ENCODE measurements around the gene IGF2. TPM values are rescaled to one million over a fixed set of nuclear protein-coding genes. Genes with fewer than 3 reads are reported as not detected.
"Not testable (repeated sequence)": the region's sequence is repeated elsewhere in the genome, so short reads cannot be mapped to it uniquely, and the experiment has no call there.

The IGF2 gene
- total RNA-seq, 1 experiment from 2014 or later, result 5.0 TPM

GRCh38 chr11:2126520-2127085 is 12.6 kb downstream of the IGF2 start:
- no peaks in the 10 kb centered on the region for H3K9me2 ChIP-seq (replicated peaks; ENCODE audit: low read length)
- no peak for ATAC-seq
- H3K79me2 ChIP-seq (ENCODE audit: low read length), result no peaks in the 10 kb centered on the region
- TF ChIP-seq EZH2phosphoT487 (IDR thresholded peaks at IDR 0.05; ENCODE audit: borderline replicate concordance, low read length), result no peak
- no peak for TF ChIP-seq EZH2 (IDR thresholded peaks at IDR 0.05; ENCODE audit: low read length, unreplicated experiment)
- no peak for TF ChIP-seq CTCF (conservative IDR thresholded peaks at IDR 0.05; ENCODE audit: low read depth, low read length)
- no peaks in the 10 kb centered on the region for H3K27me3 ChIP-seq (ENCODE audit: low read length)
- H3K9ac ChIP-seq (ENCODE audit: low read length), result no peak overlapping the region
- no peak overlapping the region for H2AFZ ChIP-seq (ENCODE audit: low read length)
- H3K4me3 ChIP-seq (ENCODE audit: low read length), result no peak overlapping the region
- peaks cover 7% of the 10 kb centered on the region; the same call in 1 of the 2 replicates for H3K4me1 ChIP-seq (ENCODE audit: insufficient read depth, low read length)
- ChIA-PET POLR2A (ENCODE audit: unreplicated experiment) (no interaction called here), CTCF (no interaction called here)
- no peak for DNase-seq
- no peaks in the 10 kb centered on the region for H3F3A ChIP-seq (ENCODE audit: low read length, unreplicated experiment)
- no peaks in the 10 kb centered on the region for H4K20me1 ChIP-seq (ENCODE audit: low read length)
- H3K36me3 ChIP-seq (ENCODE audit: low read depth, low read length), result no peaks in the 10 kb centered on the region
- no TSS peak for BruUV-seq (replicated peaks)
- no peak overlapping the region for H3K27ac ChIP-seq (ENCODE audit: low read length)
- intact Hi-C loops (cut with micrococcal nuclease), result no loop called here
- no peak overlapping the region for H3K4me2 ChIP-seq (ENCODE audit: low read length)
- no peaks in the 10 kb centered on the region for H3K9me3 ChIP-seq (ENCODE audit: low read length)

GRCh38 chr11:2124736-2125484 is 14.3 kb downstream of the IGF2 start:
- CTCF ChIA-PET, result not testable (repeated sequence)

GRCh38 chr11:2123628-2123960 is 15.6 kb downstream of the IGF2 start:
- no peaks in the 10 kb centered on the region for H4K20me1 ChIP-seq (ENCODE audit: low read length)

More at GRCh38 chr11:2124736-2125484, 14.3 kb downstream of the IGF2 start:
- POLR2A ChIA-PET (ENCODE audit: unreplicated experiment); H3K4me2 ChIP-seq (ENCODE audit: low read length); H3K4me1 ChIP-seq (ENCODE audit: insufficient read depth, low read length); BruUV-seq (replicated peaks); H3K9me3 ChIP-seq (ENCODE audit: low read length); ATAC-seq; intact Hi-C loops (cut with micrococcal nuclease); DNase-seq; H3K27me3 ChIP-seq (ENCODE audit: low read length); H3K27ac ChIP-seq (ENCODE audit: low read length); H3K79me2 ChIP-seq (ENCODE audit: low read length); H2AFZ ChIP-seq (ENCODE audit: low read length); H3F3A ChIP-seq (ENCODE audit: low read length, unreplicated experiment); H3K36me3 ChIP-seq (ENCODE audit: low read depth, low read length); H3K9me2 ChIP-seq (replicated peaks; ENCODE audit: low read length); H3K4me3 ChIP-seq (ENCODE audit: low read length); H3K9ac ChIP-seq (ENCODE audit: low read length); H4K20me1 ChIP-seq (ENCODE audit: low read length): not testable (repeated sequence)

More at GRCh38 chr11:2123628-2123960, 15.6 kb downstream of the IGF2 start:
- Histone ChIP-seq H3F3A (ENCODE audit: low read length, unreplicated experiment) (no peaks in the 10 kb centered on the region), H3K4me1 (ENCODE audit: insufficient read depth, low read length) (peaks cover 7% of the 10 kb centered on the region; the same call in 1 of the 2 replicates), H3K4me2 (ENCODE audit: low read length) (no peak overlapping the region), H3K9me2 (replicated peaks; ENCODE audit: low read length) (no peaks in the 10 kb centered on the region), H3K9me3 (ENCODE audit: low read length) (no peaks in the 10 kb centered on the region), H3K36me3 (ENCODE audit: low read depth, low read length) (no peaks in the 10 kb centered on the region), H3K9ac (ENCODE audit: low read length) (no peak overlapping the region), H3K27ac (ENCODE audit: low read length) (no peak overlapping the region), H2AFZ (ENCODE audit: low read length) (no peak overlapping the region), H3K4me3 (ENCODE audit: low read length) (no peak overlapping the region), H3K79me2 (ENCODE audit: low read length) (no peaks in the 10 kb centered on the region), H3K27me3 (ENCODE audit: low read length) (no peaks in the 10 kb centered on the region)
- no peak for TF ChIP-seq EZH2phosphoT487 (IDR thresholded peaks at IDR 0.05; ENCODE audit: borderline replicate concordance, low read length)
- no peak for TF ChIP-seq CTCF (conservative IDR thresholded peaks at IDR 0.05; ENCODE audit: low read depth, low read length)
- no peak for TF ChIP-seq EZH2 (IDR thresholded peaks at IDR 0.05; ENCODE audit: low read length, unreplicated experiment)
- intact Hi-C loops (cut with micrococcal nuclease), result no loop called here
- CTCF ChIA-PET, result no interaction called here
- no peak for ATAC-seq
- POLR2A ChIA-PET (ENCODE audit: unreplicated experiment), result no interaction called here
- no peak for DNase-seq
- BruUV-seq (replicated peaks), result no TSS peak

Data from PC-3 (cell line).